Daoy (cell line): ENCODE results near the gene LRRC10B. TPM values are rescaled to one million over a fixed set of nuclear protein-coding genes. Genes with fewer than 3 reads are reported as not detected.
A peak's percentile ranks its signal among the peaks of the same experiment; 100 is the strongest.

ENCODE experiments used
- DNase-seq: peaks from one replicate; pipeline ENCODE4 v3.0.0-alpha.2; 2015; ENCODE audit warnings: low read depth
- total RNA-seq: library from RNA; depleted of rRNA; stranded (reverse); fragments of >200 nt; shearing (Covaris generic); gene quantifications from 2 replicates; pipeline ENCODE4 v1.2.3, GENCODE V29; 2014

The LRRC10B gene
- total RNA-seq, 1 experiment from 2014 or later = 0.23 TPM

DNA sequence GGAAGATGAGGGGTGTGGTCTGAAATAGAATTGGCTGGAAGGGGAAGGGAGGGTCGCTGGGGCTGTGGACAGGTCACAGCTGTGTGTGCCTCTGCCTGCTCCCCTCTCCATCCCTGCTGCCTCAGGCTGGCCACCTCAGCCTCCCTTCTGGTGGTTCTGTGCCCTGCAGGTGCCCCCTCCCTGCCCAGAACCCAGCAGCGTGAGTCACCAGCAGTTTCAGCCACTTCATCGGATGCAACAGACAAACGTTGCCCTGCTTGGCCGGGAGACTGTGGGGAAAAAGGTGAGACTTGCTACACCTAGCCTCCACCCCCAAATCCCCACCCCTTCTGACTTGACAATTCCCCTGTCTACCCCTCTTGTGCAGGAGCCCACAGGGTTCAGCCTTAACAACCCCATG is 21.8 kb upstream of the LRRC10B start:
- peak; percentile 49 for DNase-seq

DNA sequence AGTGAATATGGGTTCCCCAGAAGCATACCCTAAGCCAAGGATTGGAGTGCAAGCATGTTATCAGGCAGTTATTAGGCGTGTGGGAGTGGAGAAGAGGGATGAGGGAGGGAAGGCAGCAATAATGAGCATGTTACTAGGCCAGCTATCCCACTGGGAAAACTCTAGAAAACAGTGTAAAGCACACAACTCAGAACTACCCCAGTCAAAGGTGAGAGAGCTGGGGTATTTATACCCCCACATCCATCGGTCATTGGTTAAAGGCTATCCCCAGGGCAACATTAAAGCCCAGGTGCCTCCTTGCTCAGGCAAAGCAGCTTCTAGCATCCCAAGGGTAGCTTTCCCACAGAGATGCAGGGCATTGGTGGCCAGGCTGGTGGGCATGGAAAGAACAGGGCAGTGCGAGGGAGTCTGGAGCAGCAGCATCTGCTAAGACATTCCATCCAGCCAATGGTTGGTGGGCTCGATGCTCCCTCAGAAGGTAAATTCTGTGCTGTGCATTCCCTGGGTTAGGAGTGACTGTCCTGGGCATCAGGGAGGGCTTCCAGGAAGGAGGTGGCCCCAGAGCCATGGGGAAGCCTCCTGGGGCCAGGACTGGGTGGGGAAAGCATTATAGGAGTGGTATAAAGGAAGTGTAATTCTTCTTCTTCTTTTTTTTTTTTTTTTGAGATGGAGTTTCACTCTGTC is 21.1 kb upstream of the LRRC10B start:
- no peak for DNase-seq

DNA sequence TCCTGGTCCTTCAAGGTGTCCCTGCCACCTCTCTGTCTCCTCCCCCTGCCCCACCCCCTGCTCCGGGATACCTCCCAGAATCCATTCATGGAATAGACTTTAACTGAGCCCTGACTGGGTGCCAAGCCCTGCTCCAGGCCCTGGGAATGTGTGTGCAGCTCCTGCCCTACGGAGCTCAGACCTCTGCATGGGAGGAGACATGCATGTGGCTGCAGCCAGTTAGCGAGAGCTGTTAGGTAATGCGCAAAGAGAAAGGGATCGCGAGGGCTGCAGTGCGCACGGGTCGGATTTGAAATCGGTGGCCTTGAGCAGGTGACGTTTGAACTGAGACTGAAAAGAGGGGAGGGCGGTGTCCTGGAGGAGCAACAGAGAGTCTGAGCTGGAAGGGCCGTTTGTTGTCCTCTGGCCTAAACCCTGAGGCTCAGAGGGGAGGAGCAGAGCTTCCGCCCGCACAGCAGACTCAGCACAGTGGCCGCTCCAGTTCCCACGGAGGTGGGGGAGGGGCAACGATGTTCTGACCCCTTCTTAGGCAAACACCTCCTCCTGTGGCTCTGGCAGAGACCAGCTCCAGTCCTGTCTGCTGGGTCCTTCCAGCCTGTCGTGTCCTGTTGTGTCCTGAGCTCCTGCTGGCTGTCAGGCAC is 19.8 kb upstream of the LRRC10B start:
- peak; percentile 35 for DNase-seq

DNA sequence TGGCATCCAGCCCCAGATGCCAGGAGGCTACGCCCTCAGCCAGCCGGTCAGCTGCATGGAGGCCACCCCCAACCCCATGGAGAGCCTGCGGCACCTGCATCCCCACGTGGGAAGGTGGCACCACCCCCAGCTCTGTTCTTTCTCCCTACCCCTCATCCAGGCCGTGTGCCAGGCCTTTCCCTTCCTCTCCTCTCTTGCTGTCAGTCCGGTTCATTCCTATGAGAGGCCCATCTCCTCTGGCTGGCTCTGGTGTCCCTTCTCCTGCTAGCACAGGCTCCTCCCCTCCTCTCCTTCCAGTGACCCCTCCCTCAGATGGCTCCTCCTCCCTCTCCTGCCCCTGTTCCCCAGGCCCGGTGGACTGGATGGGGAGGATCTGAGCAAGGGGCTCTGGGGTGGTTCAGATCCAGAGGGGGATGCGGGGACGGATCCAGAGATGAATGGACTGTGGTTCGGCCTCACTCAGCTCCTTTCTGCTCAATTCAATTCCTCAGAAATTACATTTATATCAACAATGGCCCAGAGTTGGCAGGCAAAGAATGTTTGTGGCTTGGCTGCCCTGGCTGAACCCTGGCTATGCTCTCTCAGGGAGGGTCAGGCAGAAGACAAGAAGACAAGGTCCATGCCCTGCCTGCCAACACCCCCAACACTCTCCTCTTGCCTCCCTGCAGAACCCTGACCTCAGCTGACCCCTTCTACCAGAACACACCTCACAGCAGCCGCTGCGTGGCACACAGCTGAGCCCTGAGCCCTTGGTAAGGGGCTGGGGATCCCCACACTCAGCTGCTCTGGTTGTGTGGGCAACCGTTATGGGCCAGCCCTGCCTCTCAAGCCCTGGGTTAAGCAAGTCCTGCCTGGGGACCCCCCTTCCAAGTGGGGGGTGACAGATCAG is 18.5 kb upstream of the LRRC10B start:
- no peak for DNase-seq

DNA sequence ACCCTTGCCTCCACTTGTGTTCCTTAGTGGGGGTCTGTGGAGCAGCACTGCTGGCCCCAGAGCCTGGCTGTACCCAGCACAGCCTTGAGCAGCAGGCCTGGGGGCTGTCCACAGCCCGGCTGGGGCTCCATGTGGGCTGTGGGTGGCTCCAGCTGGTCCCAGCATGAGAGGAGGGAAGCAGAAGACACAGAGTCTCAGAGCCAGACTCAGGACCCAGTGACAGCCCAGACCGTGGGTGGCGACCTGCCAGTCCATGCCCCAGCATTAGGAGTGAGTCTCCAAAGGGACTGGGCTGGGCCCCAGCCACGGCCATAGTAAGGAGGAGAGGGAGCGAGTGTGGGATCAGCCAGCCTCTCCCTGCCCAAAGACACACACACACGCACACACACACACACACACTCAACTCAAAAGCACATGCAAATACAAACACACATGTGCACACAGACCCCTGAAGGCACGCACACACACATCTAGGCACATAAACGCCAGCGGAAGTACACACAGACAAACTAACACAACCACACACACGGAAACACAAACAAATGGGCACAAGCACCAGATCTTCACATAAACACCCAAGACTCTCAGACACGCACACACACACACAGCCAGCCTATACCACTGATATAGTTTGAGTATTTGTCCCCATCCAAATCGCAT is 16.7 kb upstream of the LRRC10B start:
- no peak for DNase-seq

DNA sequence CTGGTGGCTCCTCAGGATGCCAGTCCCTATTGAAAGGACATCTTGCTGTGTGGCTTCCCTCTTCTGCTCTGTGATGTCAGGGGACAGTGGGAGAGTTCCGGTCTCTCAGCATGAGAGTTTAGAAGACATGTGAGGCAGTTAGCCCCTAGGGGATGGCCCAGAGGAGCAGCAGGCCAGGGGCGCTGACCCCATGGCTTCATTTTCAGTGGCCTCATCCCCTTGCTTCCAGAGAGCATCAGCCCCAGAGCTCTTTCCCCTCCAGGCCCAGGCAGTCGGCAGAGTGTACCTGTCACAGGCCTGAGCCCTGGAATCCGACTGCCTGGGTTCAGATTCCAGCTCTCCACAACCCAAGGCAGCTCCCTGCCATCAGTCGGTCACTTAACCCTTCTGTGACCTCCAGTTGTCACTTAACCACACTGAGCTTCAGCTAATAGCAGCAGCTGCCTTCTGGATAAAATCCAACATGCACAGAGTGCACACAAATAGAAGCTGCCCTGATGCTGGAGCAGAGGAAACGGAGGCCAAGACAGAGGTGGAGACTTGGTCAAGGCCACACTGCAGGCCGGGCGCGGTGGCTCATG is 14.1 kb upstream of the LRRC10B start:
- no peak for DNase-seq

DNA sequence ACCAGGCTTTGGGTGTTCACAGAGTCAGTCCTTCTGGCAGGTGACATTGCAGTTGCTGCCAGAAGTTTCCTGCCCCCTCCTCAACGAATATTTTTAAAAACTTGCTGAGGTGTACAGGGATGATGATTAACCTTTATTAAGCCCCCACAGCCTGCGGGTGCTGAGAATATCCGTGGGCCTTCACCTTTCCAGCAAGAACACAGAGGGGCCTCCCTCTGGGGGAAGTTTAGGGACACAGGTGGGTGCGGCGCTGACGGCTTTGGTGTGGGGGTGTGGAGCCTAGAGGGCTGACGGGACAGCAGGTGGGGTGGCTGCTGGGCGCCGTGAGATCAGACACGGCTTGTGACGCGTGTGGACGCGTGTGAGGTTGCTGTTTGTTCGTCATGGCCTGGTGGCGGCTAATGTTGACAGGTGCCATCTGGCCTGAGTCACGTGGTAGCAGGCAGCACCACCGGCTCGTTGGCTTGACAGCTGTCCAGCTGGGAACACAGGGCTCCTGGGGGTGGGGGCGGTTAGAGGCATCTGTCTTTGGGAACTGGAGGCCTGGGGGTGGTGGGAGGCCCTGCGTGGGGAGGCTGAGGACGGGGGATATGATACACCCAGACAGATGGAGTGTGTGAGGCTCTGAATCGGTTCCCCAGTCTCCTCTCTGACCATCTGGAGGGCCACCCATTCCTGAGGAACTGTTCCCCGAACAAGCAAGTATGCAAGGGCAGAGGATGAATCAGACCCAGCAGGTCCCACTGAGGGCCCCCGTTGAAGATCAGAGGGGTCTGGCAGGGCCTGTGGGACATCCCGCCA is 12.5 kb upstream of the LRRC10B start:
- DNase-seq = no peak

DNA sequence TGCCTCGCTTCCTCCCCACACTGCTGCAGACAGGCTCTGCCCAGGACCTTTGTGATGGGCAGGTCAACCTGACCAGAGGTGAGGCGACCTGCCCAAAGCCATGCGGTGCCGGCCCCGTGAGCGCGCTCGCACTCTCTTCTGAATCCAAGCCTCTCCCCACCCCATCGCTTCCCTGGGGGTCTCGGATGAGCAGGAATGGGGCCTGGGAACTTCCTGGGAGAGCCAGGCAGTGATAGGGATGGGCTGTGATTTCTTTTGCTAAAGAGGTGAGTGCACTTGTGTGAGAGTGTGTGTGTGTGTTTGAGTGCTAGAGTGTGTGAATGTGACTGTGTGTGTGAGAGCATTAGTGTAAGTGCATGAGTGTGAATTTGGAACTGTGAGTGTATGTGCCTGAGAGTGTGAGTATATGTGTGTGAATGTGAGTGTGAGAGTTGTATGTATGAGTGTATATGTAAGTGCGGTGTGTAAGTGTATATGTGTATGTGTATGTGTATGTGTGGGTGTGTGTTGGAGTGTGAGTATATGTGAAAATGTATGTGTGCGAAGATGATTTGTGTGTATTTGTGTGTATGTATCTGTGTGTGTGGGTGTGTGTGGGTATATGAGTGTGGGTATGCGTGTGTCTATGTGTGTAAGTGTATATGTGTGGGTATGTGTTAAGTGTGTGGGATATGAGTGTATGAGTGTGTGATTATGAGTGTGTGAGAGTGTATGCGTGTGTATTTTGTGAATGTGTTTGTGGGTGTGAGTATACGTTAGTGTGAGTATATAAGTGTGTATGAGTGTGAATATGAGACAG is 11.7 kb upstream of the LRRC10B start:
- DNase-seq = no peak

DNA sequence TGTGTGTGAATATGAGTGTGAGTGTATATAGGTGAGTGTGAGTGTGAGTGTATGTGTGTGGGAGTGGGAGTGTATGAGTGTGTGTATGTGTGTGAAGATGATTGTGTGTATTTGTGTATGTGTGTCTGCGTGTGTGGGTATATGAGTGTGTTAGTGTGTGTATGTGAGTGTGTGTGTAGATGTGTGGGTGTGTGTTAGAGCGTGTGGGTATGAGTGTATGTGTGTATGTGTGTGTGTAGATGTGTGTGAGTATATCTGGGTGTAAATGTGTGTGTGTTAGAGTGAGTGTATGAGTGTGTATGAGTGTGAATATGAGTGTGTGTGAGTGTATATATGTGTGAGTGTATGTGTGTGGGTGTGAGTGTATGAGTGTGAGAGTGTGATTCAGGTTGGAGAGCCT is 11.1 kb upstream of the LRRC10B start:
- no peak for DNase-seq

DNA sequence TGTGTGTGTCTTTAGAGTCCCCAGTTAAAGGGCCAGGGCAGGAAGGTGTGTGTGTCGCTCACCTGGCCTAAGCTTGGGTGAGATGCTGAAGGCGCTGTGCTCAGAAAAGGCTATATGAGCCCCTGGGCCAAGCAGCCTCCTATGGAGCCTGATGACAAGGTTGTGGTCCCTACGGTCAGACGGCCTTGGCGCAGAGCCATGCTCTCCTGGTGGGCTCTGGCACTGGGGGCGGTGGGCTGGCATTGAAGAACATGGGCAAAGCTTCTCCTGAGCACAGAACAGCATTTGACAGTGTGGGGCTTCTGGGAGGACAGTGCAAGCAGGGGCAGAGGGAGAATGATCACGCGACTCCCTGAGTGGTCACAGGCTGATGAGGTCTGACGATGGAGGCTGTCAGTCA is 10.7 kb upstream of the LRRC10B start:
- DNase-seq = no peak

DNA sequence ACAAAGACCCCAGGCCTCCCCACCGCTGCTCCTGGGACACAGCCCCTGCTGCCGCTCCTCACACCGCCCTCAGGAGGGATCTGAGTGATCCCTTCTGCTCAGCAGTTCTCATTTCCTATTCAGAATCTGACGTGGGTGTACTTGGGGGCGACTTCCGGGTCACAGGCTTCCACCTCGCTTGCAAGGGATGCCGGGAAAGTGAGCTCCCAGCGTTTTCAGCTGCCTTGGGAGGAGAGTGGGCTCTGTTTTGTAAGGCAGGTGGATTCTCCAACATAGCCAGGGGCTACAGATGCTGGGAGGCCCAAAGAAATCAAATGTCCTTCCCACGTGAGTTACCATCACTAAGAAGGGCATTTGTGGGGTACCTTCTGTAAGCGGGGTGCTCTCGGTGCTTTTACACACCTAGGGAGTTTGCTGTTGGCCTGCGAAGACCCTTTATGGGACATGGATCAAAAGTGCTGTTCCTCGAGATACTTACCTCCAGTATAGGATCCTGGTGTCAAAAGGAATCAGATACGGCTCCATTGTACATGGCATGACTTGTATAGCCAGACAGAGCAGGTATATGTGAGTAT is 9.7 kb upstream of the LRRC10B start:
- DNase-seq = no peak

DNA sequence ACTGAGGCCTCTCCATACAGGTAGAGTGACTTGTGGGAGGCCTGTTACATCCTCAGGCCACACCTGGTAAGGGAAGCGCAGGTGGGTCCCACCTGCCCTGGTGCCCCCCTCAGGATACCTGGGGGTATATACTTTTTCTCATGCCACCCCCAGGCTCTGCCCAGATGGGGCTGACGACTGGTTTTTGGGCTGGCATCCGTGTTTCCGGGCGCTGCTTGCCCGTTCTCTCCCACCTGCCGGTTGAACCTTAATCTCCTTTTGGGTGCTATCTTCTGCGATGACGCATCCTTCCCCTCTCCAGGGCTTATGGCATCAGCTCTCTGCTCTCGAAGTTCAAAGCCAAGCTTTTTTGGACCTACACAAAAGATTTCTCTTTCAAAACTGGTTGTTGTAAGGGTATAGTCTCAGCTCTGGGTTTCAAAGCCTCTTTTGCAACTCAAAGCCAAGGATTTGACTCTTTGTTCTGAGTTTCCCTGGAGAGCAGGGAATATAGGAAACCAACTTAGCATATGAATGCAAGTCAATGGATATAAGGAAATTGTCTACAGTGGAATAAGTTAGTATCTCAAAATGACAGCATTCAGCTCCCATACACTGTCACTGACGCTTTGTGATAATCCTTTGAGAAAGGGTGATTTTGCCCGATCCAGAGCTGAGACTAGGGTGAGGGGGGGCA is 8.6 kb upstream of the LRRC10B start:
- no peak for DNase-seq

DNA sequence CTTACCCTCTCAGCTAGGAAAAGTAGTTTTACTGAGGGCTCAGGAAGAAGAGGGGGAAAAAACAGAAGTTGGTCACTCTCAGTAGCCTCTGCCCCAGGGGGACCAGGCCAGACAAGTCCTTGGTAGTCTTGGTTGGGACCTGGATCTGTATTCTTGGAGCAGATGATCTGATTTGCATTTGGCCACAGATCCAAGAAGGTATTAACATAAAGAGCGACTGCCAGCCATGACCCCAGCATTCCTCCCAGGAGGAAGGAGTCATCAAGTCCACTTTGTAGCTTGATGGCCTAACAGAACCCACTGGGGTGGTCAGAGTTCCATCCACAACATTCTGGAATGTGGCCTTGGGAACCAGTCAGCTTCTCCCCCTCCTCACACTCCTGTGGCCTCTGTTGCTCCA is 6.0 kb upstream of the LRRC10B start:
- no peak for DNase-seq

DNA sequence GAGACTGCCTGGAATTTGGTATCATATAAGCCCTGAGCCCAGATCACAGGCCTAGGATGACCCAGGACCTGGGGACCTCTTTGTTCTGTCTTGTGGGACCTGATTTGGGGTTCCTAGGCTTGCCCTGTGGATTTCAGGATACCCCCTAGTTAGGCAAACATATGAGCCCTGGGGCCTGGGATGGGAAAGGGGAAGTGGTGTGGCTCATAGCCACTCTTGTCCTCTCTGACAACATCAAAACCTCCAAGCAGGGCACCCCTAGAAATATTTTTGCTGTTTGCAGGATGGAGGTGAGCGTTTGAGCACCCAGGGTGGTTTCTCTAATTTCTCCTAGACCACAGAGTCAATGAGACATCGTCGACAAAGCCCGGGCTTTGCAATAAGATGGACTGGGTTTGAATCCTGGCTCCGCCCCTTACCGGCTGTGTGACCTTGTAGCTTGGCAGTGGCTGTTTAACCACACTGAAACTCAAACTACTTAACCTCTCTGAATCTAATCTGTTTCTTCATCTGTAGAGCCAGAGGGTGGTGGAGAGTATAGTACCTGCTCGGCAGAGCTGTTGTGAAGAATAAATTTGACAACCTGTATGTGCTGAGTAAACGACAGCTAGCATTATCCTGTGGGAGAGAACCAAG is 5.3 kb upstream of the LRRC10B start:
- no peak for DNase-seq

DNA sequence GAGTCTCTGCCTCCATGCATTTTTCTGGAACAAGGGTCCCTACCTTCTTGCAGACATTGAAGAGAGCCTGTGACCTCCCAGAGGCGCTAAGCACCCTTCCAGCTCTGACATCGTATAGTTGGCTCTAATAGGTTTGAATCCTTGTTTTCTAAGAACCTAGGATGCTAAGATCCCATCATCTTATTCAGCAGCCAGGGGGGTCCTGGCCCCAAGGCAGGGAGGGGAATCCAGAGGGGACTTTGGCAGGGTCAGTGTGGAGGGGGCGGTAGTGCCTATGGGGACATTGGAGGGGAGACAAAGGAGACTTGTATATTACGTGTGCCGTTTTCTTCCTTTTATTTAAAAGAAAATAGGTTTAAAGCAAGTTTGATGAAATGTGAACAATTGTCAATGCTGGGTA is 3.4 kb upstream of the LRRC10B start:
- DNase-seq = no peak

DNA sequence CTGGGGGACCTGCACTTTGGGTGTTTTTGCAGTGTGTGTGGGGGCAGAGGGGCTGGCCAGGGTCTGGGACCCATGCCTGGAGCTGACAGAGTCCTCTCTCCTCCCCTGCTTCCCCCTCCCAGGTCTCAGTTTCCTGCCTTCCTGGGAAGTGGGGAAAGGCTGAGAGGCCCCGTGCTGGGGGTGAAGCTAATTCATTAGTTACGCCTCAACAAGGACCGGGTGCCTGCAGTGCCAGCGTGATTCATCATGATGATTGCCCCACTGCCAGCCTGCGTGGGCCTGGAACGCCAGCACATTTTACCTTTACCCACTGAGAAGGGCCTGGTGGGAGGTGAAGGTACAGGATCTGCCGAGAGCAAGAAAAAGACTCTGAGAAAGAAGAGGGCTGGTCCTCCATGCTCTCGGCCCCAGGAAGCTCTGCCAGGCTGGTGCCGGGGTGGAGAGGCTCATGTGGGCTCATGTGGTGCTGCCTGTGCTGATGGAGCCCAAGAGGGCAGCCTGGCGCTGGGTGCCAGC is 2.9 kb upstream of the LRRC10B start:
- peak; percentile 65 for DNase-seq

DNA sequence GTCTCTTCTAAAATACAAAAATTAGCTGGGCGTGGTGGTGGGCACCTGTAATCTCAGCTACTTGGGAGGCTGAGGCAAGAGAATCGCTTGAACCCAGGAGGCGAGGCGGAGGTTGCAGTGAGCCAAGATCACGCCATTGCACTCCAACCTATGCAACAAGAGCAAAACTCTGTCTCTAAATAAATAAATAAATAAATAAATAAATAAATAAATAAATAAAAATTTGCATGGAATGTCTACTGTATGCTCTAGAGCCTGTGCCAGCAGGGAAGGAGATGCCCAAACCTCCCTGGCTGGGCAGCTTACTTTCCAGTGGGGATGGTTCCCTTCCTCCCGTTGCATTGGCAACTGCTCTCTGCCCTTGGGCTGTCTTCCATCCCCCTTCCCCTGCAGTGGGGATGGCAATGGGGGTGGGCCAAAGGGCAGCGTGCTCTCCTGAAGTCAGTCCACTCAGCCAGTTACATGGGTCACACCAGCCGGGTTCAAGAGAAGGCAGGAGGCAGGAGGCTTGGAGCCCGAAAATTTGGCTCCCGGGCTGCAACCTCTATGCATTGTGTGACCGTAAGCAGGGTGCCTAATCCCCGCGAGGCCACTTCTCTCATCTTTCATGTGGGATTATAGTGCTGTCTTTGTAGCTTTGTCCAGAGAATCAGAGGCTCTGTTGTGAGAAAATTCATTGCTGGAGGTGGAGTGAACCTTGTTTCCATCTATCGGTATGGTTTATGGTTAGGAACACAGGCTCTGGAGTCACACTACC is 1.4 kb upstream of the LRRC10B start:
- no peak for DNase-seq
